Left cardiac atrium (tissue), 4 donors: ENCODE results near the gene ZNF296. TPM values are rescaled to one million over a fixed set of nuclear protein-coding genes. Genes with fewer than 3 reads are reported as not detected.

Experiments used
- ATAC-seq, 2 donors: fragments of 200-7000 bp; cut with Tn5 transposase; one replicate each; pipeline ENCODE4 v1.9.1; 2020; ENCODE audit warnings: mild to moderate bottlenecking in 2 of 2, moderate library complexity in 2 of 2
- DNase-seq: peaks from one replicate; pipeline ENCODE4 v3.0.0-alpha.2; 2020
- intact Hi-C, 2 donors: fragments of 100-400 bp; cut with DNase I; formaldehyde crosslinking; loops; one replicate each; pipeline versions ENCODE4 v1.14.1 to v1.15.1; 2022 to 2023
- total RNA-seq, 2 donors: library from RNA; stranded (reverse); fragmentation: NEBNext Ultra II Directional; extraction: Animal tissue kit (Norgen Biotek cat#: 25700); gene quantifications; one replicate each; pipeline ENCODE4 v1.2.1, GENCODE V29; 2021
- donor health status: DM: no; HTN: yes; CAD: no.
- donor health status: DM: no; HTN: yes; CAD: no; lungs with severe emphysema.
- donor health status: DM: yes; HTN: yes; CAD: no.
- donor health status: Dilated cardiomyopathy.

Gene ZNF296
- total RNA-seq, 2 donors from 2014 or later, result 0.44 to 0.73 TPM

DNA sequence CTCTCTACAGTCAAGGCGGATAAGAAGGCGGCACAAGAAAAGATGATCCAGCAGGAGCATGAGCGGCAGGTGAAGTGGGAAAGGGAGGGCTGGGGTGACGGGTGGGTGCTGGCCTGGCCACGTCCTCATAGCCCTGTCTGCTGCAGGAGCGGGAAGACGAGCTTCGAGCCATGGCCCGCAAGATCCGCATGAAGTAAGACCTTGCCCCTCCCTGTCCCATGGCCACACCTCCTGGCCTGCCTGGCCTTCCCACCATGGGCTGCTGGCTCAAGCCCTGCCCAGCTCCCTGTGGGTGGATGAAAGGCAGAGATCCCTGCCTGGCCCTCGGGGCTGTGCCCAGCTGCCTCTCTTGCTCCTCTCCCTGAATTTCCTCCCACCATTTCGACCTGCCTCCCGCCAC is 7.2 kb downstream of the ZNF296 start:
- peak in 1 of 2 donors; percentile 42 for ATAC-seq
- intact Hi-C loops, result no loop called here
- no peak for DNase-seq

DNA sequence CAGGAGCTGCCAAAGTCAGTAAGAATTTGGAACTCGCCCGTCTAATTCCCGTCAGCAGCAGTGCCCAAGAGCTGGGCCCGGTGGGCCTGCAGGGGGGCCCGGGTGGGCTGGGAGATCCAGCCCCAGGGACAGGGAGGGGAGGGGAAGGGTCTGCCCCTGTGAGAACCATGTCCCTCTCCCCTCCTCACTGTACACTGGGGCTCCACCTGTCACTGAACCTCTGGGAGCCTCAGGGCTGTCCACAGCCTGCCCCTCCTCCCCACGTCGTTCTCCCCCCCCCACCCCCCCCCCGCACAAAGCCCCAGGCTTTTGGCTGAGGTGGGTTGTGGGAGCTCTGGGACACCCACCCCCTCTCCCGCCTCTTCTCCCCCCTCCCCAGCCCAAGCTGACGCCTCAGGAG is 8.2 kb downstream of the ZNF296 start:
- intact Hi-C loops, result no loop called here
- ATAC-seq, result no peak
- DNase-seq, result no peak

DNA sequence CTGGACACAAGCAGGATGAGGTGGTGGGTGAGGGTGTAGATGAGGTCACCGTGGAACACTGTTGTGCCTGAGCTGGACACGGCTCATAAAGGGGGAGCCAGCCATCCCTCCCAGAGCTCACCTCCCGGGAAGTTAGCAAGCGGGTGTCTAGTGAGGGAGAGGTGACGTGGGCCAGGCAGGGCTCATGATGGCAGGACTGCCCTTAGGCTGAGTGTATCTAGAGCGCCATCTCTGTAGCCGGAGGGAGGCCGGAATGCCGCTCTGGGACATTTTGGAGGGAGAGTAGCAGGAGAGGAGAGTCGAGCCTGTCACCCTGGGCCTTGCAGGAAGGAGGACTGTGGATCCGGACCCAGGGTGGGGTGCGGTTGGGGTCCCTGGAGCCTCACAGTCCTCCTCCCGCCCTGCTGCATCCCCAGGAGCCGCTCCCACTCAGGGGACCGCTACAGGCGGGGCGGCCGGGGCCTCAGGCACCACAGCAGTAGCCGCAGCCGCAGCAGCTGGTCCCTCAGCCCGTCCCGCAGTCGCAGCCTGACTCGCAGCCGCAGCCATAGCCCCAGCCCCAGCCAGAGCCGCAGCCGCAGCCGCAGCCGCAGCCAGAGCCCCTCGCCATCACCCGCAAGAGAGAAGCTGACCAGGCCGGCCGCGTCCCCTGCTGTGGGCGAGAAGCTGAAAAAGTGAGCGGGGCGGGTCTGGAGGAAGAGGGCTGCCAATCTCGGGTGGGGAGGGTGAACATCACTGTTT is 9.2 kb downstream of the ZNF296 start:
- DNase-seq (no peak), ATAC-seq (no peak)
- intact Hi-C loops, result no loop called here

DNA sequence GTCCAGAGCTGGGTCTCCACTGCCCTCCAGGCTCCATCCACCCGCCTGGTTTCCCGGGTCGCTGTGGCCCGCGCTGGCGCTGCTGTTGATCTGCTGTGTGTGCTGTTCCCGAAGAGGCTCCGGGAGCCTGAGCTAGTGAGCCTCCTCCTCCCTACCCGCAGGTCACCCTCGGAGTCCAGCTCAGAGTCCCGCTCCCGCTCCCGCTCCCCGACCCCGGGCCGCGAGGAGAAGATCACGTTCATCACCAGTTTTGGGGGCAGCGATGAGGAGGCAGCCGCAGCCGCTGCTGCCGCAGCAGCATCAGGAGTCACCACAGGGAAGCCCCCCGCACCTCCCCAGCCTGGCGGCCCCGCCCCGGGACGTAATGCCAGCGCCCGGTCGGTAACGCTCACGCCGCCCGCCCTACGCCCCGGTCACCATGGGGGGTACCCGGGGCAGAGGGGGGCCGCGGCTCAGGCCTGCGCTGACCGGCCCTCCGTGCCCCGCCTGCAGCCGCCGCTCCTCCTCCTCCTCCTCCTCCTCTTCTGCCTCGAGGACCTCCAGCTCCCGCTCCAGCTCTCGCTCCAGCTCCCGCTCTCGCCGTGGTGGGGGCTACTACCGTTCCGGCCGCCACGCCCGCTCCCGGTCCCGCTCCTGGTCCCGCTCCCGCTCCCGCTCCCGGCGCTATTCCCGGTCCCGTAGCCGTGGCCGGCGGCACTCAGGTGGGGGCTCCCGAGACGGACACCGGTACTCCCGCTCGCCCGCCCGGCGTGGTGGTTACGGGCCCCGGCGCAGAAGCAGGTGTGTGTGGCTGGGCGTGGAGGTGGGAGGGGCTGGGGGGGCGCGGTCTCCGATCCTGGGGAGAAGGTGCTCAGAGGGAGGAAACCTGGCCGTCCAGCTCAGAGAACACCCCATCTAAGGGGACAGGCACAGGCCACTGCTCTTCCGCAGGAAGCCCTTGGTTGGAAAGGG is 12.2 kb downstream of the ZNF296 start:
- ATAC-seq, result no peak
- intact Hi-C loops, result no loop called here
- no peak for DNase-seq

DNA sequence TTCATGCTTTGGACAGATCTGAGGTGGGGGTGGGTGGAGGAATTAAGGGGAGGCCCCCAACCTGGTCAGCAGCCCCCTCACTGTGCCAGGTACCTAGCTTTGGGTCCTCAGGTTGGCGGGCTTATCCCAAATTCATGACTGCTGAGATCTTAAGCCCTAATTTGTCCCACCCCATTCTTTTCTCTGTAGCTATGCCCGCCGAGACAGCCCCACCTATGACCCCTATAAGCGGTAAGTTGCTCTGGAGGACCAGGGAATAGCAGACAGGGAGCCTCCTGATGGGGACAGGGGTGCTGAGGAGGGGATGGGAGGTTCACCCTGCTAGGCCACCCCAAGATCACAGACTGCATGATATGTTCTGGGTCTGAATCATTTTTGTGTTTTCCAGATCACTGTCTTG is 14.3 kb downstream of the ZNF296 start:
- no peak for DNase-seq
- intact Hi-C loops, result no loop called here
- no peak for ATAC-seq

DNA sequence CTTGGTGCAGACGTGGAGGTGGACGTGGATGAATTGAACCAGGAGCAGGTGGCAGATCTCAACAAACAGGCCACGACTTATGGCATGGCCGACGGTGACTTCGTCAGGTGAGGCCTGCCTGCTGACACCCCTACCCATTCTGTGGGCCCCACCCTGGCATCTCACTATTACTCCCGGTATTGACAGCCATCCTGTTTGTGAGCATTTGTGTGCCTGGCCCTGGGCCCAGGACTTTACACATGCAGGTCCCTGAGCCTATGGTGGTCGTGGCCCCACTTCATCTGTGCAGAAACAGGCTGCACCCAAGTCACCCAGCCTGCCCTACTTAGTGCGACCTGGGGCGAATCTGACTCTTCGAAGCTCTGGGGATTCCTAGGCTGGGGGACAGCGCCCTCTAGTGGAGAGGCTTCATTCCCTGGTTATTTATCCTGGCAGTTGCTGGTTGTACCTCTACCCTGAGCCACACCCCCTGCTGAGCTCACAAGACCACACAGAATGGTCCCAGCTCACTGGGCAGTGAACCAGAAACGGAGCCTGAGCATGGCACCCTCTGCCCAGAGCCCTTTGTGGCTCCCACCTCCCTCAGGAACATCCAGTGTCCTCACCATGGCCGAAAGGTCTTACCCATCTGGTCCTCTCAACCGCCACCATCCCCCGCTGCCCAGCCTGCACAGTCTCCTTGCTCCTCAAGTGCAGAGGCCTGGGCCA is 16.9 kb downstream of the ZNF296 start:
- ATAC-seq, result peak; percentile 61 to 63
- intact Hi-C loops, result no loop called here
- peak; percentile 67 for DNase-seq

DNA sequence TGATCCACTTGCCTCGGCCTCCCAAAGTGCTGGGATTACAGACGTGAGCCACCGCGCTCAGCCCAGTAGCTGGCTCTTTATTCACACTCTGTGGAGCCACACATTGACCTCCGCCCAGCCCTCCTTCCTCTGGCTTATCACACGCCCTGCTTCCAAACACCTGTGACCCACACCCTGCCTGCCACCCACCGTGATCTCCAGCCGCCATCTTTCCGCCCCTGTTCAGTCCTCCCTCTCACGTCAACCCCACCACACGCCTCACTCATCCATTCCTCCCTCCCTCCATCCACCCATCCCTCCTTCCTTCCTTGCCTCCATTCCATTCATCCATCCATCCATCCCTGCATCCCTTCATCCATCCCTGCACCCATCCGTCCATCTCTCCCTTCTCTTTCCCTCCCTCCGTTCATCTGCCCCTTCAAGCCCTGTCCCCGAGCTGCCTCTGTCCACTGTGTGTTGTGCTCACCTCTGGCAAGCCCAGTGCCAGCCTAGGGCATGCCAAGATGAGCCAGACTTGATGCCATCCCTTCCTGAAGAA is 17.6 kb downstream of the ZNF296 start:
- intact Hi-C loops, result no loop called here
- DNase-seq, result no peak
- no peak for ATAC-seq

DNA sequence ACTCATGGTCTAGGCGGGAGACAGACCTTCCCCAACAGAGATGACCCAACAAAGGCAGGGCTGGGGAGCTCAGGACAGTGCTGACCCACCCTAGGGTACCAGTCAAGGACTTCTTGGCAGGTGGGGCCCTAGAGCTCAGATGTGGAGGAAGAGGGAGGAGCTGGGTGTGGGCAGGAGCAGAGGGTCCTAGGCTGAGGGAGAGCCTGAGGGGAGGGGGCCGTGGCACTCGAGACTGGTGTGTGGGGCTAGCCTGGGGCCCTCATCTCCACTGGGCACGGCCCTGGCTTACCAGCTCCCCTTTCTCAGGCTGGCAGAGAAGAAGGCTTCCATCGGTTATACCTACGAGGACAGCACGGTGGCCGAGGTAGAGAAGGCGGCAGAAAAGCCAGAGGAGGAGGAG is 18.8 kb downstream of the ZNF296 start:
- DNase-seq, result no peak
- intact Hi-C loops, result no loop called here
- ATAC-seq, result no peak

DNA sequence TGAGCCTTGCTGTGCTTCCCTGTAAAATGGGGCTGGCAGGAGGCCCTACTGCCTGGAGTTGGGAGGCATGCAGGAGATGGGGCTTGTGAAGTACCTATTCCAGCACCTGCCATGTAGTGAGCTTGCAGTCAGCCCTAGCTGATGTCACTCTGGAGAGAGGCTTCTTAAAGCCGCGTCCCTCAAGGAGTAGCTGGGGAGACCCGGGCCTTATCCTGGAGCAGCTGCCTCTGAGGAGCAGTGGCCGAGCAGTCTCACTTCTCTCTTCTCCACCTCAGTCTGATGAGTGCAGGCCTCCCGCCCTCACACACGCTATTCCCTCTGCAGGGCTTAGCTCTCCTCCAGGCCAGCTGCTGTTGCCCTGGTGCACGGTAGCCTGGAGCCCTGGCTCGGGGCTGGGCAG is 19.4 kb downstream of the ZNF296 start:
- intact Hi-C loops, result no loop called here
- DNase-seq, result no peak
- ATAC-seq, result no peak

DNA sequence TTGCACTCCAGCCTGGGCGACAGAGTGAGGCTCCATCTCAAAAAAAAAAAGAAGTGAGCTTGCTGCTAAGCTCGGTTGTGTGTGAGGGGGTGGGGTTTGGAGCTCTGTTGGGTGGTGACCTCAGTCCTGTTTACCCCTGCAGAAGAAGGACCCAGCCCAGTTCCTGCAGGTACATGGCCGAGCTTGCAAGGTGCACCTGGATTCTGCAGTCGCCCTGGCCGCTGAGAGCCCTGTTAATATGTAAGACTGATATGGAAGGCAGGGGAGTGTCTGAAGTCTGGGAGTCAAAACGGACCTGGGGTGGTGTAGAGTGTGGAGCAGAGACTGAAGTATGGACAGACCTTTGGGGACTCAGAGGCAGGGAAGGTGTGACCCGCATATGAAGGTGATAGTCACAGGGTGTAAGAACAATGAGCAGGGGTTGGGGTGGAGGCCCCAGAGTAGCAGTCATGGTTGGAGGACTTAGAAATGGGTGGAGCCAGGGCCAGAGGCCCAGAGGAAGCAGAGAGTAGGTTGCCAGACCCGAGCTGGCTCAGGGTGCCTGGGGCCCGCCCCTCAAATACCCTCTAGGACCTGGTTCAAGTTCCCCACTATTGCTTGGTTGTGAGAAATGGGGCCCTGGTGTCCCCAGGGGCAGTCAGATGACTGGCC is 24.2 kb downstream of the ZNF296 start:
- ATAC-seq (no peak), DNase-seq (no peak)
- intact Hi-C loops, result no loop called here

DNA sequence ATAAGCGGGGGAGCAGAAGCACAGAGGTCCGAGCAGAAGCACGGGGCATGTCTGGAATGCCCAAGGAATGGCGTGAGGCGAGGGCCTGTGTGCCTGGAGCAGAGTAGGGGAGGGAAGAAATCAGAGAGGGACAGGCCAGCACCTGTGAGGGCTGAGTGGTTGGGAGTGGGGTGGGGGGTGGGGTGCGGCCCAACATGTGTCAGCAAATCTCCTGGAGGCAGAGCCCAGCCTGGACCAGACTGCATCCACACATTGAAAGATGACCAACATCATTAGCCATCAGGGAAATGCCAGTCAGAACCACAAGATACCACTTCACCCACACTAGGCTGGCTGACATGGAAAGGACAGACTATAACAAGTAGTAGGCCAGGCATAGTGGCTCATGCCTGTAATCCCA is 26.2 kb downstream of the ZNF296 start:
- ATAC-seq, result no peak
- intact Hi-C loops, result no loop called here
- no peak for DNase-seq

DNA sequence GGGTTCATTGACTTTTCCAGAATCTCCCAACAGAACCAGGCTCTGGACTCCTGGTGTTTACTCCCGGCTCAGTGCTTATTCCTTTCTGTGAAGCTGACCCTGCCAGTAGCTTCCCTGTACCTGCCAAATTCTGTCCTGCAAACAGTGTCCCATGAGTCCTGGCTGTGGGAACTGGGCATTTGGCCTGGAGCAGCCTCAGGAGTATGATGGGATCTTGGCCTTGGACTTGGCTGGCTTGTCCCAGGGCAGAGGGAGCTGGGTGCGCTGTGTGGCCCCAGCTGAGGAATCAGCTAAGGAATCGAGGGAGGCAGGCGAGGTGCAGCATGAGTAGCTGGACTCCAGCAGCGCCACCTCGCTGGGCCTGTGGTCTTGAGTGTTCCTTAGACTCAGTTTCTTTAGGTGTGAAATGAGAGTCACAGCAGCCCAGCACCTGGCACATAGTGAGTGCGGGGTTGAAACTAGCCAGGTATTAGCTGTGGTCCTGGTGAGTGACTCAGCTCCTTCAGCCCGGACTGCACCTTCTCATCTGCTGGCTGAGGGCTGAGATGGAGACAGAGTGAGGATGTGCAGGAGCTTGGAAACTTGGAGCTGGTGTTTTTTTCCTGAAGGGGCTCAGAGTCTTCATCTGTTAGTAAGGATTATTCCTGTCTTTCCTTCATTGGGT is 27.1 kb downstream of the ZNF296 start:
- intact Hi-C loops, result no loop called here
- peak; percentile 51 to 80 for ATAC-seq

DNA sequence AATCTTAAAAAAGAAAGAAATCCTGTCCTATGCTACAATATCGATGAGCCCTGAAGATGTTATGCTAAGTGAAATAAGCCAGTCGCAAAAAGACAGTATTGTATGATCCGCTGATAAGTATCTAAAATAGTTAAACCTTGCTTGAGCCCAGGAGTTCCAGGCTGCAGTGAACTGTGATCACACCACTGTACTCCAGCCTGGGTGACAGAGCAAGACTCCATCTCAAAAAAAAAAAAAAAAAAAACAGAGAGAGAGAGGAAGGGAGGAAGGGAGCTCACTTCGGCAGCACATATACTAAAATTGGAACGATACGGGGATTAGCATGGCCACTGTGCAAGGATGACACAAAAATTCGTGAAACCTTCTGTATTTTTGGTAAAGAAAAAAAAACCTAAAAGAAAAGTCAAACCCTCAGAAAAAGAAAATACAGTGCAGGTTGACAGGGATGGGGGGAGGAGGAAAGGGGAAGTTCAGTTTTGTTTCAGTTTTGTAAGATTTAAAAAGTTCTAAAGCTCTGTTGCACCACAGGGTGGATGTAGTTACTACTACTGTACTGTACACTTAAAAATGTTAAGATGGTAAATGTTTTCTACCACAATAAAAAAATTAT is 29.0 kb downstream of the ZNF296 start:
- intact Hi-C loops, result no loop called here
- DNase-seq, result no peak
- ATAC-seq, result no peak

More for the DNA sequence above, 27.1 kb downstream of the ZNF296 start:
- no peak for DNase-seq

DNA sequence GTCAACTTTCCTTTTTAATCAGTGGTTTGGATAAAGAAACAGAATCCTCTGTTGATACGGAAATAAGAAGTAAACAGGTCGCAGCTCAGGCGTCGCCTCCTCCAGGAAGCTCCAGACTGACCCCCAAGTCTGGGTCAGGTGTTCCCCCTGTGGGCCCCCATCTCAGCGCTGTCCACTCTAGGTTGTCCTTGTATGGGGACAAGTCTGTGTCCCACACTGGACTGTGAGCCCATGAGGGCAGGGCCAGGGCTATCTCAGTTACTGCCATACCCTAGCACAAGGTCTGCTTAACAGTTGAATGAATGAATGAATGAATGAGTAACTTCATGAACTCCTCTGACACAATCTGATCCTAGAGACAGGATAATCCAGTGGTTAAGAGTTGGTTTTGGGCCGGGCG is 29.9 kb downstream of the ZNF296 start:
- no peak for ATAC-seq
- DNase-seq, result no peak
- intact Hi-C loops, result no loop called here

DNA sequence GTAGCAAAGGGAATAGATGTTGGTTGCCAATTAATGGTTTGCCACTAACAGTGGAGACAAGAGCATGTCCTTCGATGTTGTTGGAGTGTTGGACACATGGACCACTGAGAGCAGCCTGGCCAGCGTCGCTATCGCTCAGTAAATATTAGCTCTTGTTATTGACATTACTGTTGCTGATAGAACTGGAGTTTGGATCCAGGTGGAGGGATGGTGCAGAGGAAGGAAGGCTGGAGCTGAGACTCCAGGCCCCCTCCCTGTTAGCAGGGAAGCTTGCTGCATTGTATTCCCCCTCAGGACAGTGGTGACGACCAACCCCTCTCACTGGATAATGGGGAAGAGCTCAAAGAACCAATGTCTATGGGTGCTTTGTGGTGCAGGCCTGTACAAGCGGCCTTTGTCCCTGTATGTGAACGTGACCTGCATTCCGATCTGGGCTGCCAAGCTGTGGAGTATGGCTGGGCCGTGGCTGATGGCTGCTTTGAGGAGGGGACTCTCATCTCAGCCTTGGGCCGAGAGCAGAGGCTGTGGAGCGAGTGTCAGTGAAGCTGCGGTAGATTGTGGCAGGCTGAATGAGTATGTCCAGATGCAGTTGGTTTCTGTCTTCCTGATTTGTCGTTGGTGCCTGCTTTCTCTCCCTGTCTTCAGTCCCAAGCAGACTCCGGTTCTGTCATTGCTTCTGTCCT is 30.5 kb downstream of the ZNF296 start:
- intact Hi-C loops, result no loop called here
- DNase-seq (no peak), ATAC-seq (no peak)

DNA sequence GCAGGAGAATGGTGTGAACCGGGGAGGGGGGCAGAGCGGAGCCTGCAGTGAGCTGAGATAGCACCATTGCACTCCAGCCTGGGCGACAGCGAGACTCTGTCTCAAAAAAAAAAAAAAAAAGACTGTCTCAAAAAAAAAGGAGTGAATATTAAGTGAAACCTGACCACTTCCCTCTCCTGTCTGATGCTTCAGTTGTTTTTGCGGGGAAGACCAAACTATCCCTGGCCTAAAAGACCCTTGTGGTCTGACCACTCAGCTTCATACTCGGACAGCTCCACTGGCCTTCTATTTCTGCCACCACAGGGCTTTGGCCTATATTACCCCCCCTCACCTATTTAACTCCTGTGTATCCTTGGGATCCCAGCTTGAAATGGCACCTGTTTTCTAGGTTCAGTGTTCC is 35.2 kb downstream of the ZNF296 start:
- no peak for ATAC-seq
- no peak for DNase-seq
- intact Hi-C loops, result no loop called here

DNA sequence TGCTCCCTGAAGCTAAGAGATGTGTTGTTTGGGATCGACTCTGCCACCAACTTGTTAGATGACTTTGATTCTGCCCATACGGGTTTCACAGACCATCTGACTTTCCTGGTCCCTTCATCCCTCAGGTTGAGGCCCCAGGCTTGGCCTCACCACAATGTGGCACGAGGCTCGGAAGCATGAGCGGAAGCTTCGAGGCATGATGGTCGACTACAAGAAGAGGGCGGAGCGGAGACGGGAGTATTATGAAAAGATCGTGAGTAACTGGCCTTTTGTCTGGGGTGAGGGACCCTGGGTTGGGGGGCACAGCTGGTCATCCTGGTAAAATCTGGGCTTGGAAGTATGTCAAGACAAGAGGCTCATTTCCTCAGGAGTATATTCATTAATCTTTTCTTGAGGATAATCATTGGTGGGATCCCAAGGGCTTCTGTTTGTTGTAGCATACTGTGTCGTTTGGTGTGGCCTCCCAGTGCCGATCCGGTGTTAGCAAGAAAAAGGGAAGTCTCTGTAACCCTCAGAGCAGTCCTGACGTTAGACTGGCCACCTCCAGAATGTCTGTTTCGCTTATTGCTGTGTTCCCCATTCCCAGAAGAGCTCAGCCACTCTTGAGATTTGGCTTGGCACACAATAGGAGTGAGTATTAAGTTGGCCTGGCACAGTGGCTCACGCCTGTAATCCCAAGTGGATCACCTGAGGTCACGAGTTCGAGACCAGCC is 36.1 kb downstream of the ZNF296 start:
- no peak for DNase-seq
- intact Hi-C loops, result no loop called here
- ATAC-seq, result no peak
